Neural progenitor cell (in vitro differentiated cells): Measurements from ENCODE around the gene NTHL1. TPM values are rescaled to one million over a fixed set of nuclear protein-coding genes. Genes with fewer than 3 reads are reported as not detected.

Source experiments
- DNase-seq: peaks from one replicate; pipeline ENCODE4 v3.0.0-alpha.2; 2016; ENCODE audit warnings: low spot score
- H2AFZ ChIP-seq: fragments of 200-600 bp; sonication (generic); replicated peaks from 2 replicates; pipeline ENCODE4 v1.6.1; 2016; ENCODE audit warnings: antibody characterized with exemption
- H3F3A ChIP-seq: fragments of 200-600 bp; sonication (generic); 2 replicates; pipeline ENCODE4 v1.6.1; 2016; ENCODE audit warnings: antibody characterized with exemption, low read depth
- H3K27ac ChIP-seq: fragments of 200-600 bp; sonication (generic); 2 replicates; pipeline ENCODE4 v1.5.1; 2016; ENCODE audit warnings: mild to moderate bottlenecking
- H3K27me3 ChIP-seq: fragments of 200-600 bp; sonication (generic); 2 replicates; pipeline ENCODE4 v1.6.1; 2016; ENCODE audit warnings: mild to moderate bottlenecking, moderate library complexity
- H3K36me3 ChIP-seq: fragments of 200-600 bp; sonication (generic); 2 replicates; pipeline ENCODE4 v1.5.1; 2016
- H3K4me1 ChIP-seq: fragments of 200-600 bp; sonication (generic); 2 replicates; pipeline ENCODE4 v1.6.1; 2016; ENCODE audit warnings: mixed run types
- H3K4me2 ChIP-seq: fragments of 200-600 bp; sonication (generic); 2 replicates; pipeline ENCODE4 v1.6.1; 2016
- H3K4me3 ChIP-seq: fragments of 200-600 bp; sonication (generic); 2 replicates; pipeline ENCODE4 v1.5.1; 2016
- H3K79me2 ChIP-seq: fragments of 200-600 bp; sonication (generic); 2 replicates; pipeline ENCODE4 v1.6.1; 2016; ENCODE audit warnings: low read depth
- H3K9ac ChIP-seq: fragments of 200-600 bp; sonication (generic); 2 replicates; pipeline ENCODE4 v1.6.1; 2016
- H3K9me3 ChIP-seq: fragments of 200-600 bp; sonication (generic); 2 replicates; pipeline ENCODE4 v1.5.1; 2016; ENCODE audit warnings: low read depth
- H4K20me1 ChIP-seq: fragments of 200-600 bp; sonication (generic); 2 replicates; pipeline ENCODE4 v1.6.1; 2016; ENCODE audit warnings: low read depth
- H3K27ac Mint-ChIP-seq: 3 replicates; pipeline ENCODE4 v1.8.0; 2021; ENCODE audit warnings: mixed read lengths
- H3K27me3 Mint-ChIP-seq: 2 replicates; pipeline ENCODE4 v1.8.0; 2022; ENCODE audit warnings: low read depth, mild to moderate bottlenecking, inconsistent platforms, moderate library complexity, mixed read lengths; ENCODE audit not compliant: insufficient read depth
- H3K36me3 Mint-ChIP-seq: 3 replicates; pipeline ENCODE4 v1.8.0; 2021; ENCODE audit warnings: mixed read lengths
- H3K4me1 Mint-ChIP-seq: 3 replicates; pipeline ENCODE4 v1.8.0; 2021; ENCODE audit warnings: mixed read lengths
- H3K4me3 Mint-ChIP-seq: 3 replicates; pipeline ENCODE4 v1.8.0; 2021; ENCODE audit warnings: mild to moderate bottlenecking, moderate library complexity, mixed read lengths
- H3K9me3 Mint-ChIP-seq: 3 replicates; pipeline ENCODE4 v1.8.0; 2020; ENCODE audit warnings: mixed read lengths
- EZH2 ChIP-seq: fragments of 200-600 bp; sonication (generic); IDR thresholded peaks from 2 replicates; pipeline ENCODE4 v1.6.1; 2017; ENCODE audit warnings: antibody characterized with exemption, mild to moderate bottlenecking, moderate library complexity
- EZH2phosphoT487 ChIP-seq: fragments of 200-600 bp; sonication (generic); IDR thresholded peaks from 2 replicates; pipeline ENCODE4 v1.6.1; 2017; ENCODE audit warnings: antibody characterized with exemption
- total RNA-seq: library from RNA; depleted of rRNA; stranded (reverse); fragments of >200 nt; gene quantifications from 2 replicates; pipeline ENCODE4 v1.2.3, GENCODE V29; 2015; ENCODE audit warnings: low replicate concordance
- TF ChIP-seq, protein P1 (sequence below): fragments of 200-600 bp; sonication (generic); IDR thresholded peaks from 2 replicates; pipeline ENCODE4 v1.5.1; 2017; ENCODE audit warnings: antibody characterized with exemption, mild to moderate bottlenecking

Gene NTHL1
- total RNA-seq, 1 donor from 2014 or later: 26.3 TPM

GRCh38 chr16:2044541-2044940 is 3.1 kb downstream of the NTHL1 start:
- H3K4me3 Mint-ChIP-seq: no peak overlapping the region
- no peak overlapping the region for H3K4me3 ChIP-seq
- H3K9ac ChIP-seq: no peak overlapping the region
- no peaks in the 10 kb centered on the region for H3K9me3 Mint-ChIP-seq
- H2AFZ ChIP-seq: no peak overlapping the region
- no peaks in the 10 kb centered on the region for H3K27me3 ChIP-seq
- DNase-seq: no peak
- peaks cover 2% of the 10 kb centered on the region for H3K36me3 Mint-ChIP-seq
- no peak overlapping the region for H3K27ac Mint-ChIP-seq
- peaks cover 20% of the 10 kb centered on the region for H3K4me1 Mint-ChIP-seq
- H3K4me2 ChIP-seq: no peak overlapping the region
- TF ChIP-seq, protein P1, sequence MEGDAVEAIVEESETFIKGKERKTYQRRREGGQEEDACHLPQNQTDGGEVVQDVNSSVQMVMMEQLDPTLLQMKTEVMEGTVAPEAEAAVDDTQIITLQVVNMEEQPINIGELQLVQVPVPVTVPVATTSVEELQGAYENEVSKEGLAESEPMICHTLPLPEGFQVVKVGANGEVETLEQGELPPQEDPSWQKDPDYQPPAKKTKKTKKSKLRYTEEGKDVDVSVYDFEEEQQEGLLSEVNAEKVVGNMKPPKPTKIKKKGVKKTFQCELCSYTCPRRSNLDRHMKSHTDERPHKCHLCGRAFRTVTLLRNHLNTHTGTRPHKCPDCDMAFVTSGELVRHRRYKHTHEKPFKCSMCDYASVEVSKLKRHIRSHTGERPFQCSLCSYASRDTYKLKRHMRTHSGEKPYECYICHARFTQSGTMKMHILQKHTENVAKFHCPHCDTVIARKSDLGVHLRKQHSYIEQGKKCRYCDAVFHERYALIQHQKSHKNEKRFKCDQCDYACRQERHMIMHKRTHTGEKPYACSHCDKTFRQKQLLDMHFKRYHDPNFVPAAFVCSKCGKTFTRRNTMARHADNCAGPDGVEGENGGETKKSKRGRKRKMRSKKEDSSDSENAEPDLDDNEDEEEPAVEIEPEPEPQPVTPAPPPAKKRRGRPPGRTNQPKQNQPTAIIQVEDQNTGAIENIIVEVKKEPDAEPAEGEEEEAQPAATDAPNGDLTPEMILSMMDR: no peak
- no peak for TF ChIP-seq EZH2
- no peak for TF ChIP-seq EZH2phosphoT487
- peaks cover 22% of the 10 kb centered on the region for H3K79me2 ChIP-seq
- H3K27ac ChIP-seq: no peak overlapping the region
- peaks cover 8% of the 10 kb centered on the region for H4K20me1 ChIP-seq
- peaks cover 12% of the 10 kb centered on the region for H3K4me1 ChIP-seq
- H3K9me3 ChIP-seq: no peaks in the 10 kb centered on the region
- H3K27me3 Mint-ChIP-seq: peaks cover 2% of the 10 kb centered on the region
- peaks cover 4% of the 10 kb centered on the region for H3F3A ChIP-seq
- no peaks in the 10 kb centered on the region for H3K36me3 ChIP-seq

- Histone ChIP-seq H3K4me2 (no peak overlapping the region), H3K27me3 (no peaks in the 10 kb centered on the region), H3K9ac (no peak overlapping the region), H3K4me1 (peaks cover 10% of the 10 kb centered on the region), H2AFZ (no peak overlapping the region), H3K36me3 (no peaks in the 10 kb centered on the region), H3K27ac (no peak overlapping the region), H4K20me1 (peaks cover 8% of the 10 kb centered on the region), H3K79me2 (peaks cover 18% of the 10 kb centered on the region), H3K4me3 (no peak overlapping the region), H3F3A (peaks cover 4% of the 10 kb centered on the region), H3K9me3 (no peaks in the 10 kb centered on the region)
- H3K4me3 Mint-ChIP-seq: no peak overlapping the region
- TF ChIP-seq EZH2phosphoT487 (no peak), EZH2 (no peak)
- TF ChIP-seq, protein P1: no peak
- H3K9me3 Mint-ChIP-seq: no peaks in the 10 kb centered on the region
- H3K4me1 Mint-ChIP-seq: peaks cover 16% of the 10 kb centered on the region
- no peak for DNase-seq
- H3K27me3 Mint-ChIP-seq: peaks cover 2% of the 10 kb centered on the region
- peaks cover 2% of the 10 kb centered on the region for H3K36me3 Mint-ChIP-seq
- no peak overlapping the region for H3K27ac Mint-ChIP-seq
Measured at GRCh38 chr16:2043667-2044451, 3.8 kb downstream of the NTHL1 start.

- H3K36me3 ChIP-seq: no peaks in the 10 kb centered on the region
- Mint-ChIP-seq H3K36me3 (peaks cover 2% of the 10 kb centered on the region), H3K4me3 (no peak overlapping the region), H3K9me3 (no peaks in the 10 kb centered on the region), H3K27ac (no peak overlapping the region), H3K27me3 (peaks cover 2% of the 10 kb centered on the region), H3K4me1 (peaks cover 10% of the 10 kb centered on the region)
- no peak overlapping the region for H3K4me3 ChIP-seq
- H3F3A ChIP-seq: peaks cover 4% of the 10 kb centered on the region
- H3K4me2 ChIP-seq: no peak overlapping the region
- peaks cover 6% of the 10 kb centered on the region for H3K4me1 ChIP-seq
- H3K9ac ChIP-seq: no peak overlapping the region
- no peaks in the 10 kb centered on the region for H3K9me3 ChIP-seq
- H4K20me1 ChIP-seq: peaks cover 8% of the 10 kb centered on the region
- TF ChIP-seq, protein P1: no peak
- TF ChIP-seq EZH2 (no peak), EZH2phosphoT487 (no peak)
- no peak for DNase-seq
- H3K27me3 ChIP-seq: no peaks in the 10 kb centered on the region
- peaks cover 11% of the 10 kb centered on the region for H3K79me2 ChIP-seq
- H2AFZ ChIP-seq: no peak overlapping the region
- no peak overlapping the region for H3K27ac ChIP-seq
Measured at GRCh38 chr16:2042986-2043666, 4.5 kb downstream of the NTHL1 start.
